ENCODE data around the gene VWA7.
"Not testable (repeated sequence)": the region's sequence is repeated elsewhere in the genome, so short reads cannot be mapped to it uniquely, and the experiment has no call there.

Gene VWA7

DNA sequence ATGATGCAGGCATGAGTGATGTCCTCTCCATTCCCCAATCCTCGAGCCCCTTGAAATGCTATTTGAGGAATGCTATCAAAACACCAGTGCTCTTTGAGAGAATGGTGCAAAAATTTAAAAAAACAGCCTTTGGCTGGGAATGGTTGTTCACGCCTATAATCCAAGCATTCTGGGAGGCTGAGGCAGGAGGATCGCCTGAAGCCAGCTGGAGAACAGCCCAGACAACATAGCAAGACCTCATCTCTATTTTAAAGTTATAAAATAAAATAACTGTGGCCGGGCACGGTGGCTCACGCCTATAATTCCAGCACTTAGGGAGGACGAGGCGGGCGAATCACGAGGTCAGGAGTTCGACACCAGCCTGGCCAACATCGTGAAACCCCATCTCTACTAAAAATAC is 22.7 kb upstream of the VWA7 start:
- no peak for DNase-seq

DNA sequence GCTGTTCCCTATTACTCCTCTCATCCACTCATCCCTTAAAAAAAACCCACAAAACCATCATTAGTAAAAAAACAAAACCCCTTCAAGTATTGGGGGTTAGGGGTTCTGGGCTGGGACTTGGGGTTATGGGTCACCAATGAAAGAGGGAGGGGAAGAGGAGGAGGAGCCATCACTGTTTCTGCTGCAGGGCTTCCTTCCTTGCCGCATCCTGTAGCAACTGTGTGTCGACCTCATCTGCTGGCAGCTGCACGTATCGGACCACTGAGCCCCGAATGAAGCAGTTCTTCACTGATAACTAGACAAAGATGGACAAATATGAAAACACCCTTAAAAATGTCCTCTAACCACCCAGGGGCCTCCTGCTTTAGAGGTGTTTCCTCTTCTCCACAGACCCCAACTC is 20.5 kb upstream of the VWA7 start:
- DNase-seq = no peak

DNA sequence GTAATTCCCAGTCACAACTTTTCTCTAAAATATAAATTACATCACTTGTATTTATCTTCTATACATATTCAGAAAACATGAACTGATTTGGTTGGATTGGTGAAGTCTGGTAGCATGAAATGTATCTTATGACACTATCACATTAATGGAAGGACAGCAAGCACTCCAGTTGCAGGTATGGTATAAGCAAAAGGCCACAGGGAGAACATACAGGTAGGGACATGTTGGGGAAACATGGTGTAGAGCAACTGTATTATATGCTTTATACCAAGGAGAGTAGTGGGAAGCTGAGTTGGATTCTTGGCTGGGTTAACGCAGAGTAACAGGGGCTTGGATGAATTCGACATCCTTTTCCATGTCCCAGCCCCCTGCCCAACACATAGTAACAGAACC is 19.9 kb upstream of the VWA7 start:
- no peak for DNase-seq

- peak; percentile 83 for DNase-seq
These were observed 18.6 kb upstream of the VWA7 start, which contains the start of gene VARS1 for GRCh38 chr6:31795616-31796298. Gene VARS1 (minus strand): TSS chr6:31795752. CDS start chr6:31795217, 535 bp downstream.

GRCh38 chr6:31794866-31795615 is 17.9 kb upstream of the VWA7 start:
- DNase-seq = no peak

DNA sequence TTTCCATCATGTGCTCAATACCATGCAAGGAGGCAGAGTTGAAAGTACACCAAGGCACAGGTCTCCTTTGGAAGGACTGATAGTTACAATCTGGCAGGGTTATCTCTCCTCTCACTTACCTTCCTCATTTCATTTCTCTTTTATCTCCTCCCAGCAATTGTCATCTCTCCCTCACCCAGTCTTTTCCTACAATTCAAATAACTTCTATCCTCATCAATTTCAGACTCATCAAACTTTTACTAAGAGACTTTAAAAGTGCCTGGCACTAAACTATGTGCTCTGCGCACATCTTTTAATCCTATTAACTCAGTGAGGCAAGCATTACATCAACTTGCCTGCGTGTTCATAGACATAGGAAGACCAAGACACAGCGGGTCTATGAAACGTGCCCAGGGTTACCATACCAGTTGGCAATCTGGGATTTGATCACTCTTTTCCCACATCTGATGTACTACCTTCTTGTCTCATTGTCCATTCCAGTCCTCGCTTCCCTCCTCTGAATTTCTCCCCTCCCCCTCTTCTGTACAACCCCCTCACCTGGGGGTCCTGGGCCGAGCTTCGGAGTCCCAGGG is 17.3 kb upstream of the VWA7 start:
- DNase-seq = no peak

- not testable (repeated sequence) for DNase-seq
These were observed 16.8 kb upstream of the VWA7 start for GRCh38 chr6:31793927-31794245.

- no peak for DNase-seq
These were observed 15.6 kb upstream of the VWA7 start for GRCh38 chr6:31792761-31793171.

DNA sequence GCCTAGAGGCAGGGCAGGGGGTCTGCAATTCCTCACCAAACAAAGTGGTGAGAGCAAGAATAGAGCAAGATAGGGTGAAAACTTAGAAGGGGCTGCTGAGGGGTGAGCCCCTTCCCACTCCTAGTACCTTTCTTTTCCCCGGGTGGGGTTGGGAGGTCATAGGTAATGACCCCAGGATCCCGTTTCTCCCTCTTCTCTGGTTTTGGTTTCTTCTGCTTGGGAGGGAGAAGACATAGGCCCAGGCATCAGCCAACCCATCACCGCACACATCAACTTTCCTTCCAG is 14.9 kb upstream of the VWA7 start:
- DNase-seq = no peak

GRCh38 chr6:31791324-31792089 is 14.4 kb upstream of the VWA7 start:
- peak; percentile 44 for DNase-seq

- DNase-seq = no peak
These were observed 8.3 kb upstream of the VWA7 start for GRCh38 chr6:31785475-31785874.

GRCh38 chr6:31784098-31784925 is 7.2 kb upstream of the VWA7 start:
- DNase-seq = no peak

DNA sequence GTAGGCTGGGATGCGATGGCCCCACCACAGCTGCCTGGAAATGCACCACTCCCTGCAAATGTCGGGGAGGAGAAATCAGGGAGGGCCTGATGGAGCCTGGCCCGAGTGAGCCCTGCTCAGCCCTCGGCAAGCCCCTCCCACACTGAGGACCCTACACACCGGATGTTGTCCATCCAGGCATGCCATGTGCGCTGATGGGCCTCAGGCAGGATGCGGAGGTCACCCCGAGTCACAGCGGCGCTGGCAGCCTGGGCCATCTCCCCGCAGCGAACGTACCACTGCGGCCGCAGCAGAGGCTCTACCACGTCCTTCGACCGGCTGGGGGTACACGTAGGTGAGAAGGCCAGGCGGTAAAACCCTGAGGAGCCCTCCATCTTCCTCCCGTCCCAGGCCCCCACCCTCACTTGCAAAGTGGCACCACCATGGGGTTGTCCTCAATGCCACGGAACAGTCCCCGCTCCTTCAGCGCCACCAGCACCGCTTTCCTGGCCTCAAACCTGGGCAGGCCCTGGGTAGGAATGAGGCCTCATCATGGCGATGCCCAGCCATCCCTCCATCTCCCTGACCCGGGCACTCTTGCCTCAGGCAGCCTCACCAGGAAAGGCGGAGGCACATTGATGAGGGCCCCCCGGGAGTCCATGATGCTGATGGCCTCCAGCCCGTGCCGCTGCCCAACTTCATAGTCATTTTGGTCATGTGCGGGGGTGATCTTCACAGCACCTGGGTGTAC is 5.2 kb upstream of the VWA7 start:
- DNase-seq = no peak

- DNase-seq = no peak
These were observed 4.4 kb upstream of the VWA7 start for GRCh38 chr6:31781244-31782125.

DNA sequence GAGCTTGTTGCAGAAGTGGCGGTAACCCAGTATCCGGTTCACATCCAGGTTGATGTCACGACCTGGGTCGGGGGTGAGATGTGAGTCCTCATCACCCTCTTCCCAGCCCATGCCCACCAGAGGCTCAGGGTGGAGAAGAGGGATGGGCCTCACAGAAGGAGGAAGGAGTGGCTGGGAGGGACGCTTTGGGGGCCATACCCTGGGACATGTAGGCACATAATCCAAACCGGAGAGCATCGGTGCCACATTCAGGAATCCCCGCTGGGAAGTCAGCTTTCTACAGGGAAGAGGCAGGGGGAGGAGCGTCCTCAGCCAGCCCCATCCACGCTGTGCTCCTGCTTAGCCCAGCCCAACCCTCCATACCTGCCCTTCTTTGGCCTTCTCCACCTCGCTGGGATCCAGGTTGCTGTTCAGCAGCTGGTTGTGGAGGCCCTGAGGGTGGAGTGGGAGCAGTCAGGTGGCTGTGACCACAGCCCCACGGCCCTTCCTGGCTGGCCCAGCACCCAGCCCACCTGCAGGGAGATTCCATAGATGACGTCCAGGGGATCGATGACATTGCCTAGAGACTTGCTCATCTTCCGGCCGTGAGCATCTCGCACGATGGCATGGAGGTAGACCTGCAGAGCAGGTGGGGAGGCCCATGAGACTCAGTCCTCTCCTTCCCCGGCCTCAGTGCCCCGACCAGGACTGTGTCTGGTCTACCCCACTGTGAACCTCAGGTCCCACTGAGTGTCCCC is 3.5 kb upstream of the VWA7 start:
- no peak for DNase-seq

DNA sequence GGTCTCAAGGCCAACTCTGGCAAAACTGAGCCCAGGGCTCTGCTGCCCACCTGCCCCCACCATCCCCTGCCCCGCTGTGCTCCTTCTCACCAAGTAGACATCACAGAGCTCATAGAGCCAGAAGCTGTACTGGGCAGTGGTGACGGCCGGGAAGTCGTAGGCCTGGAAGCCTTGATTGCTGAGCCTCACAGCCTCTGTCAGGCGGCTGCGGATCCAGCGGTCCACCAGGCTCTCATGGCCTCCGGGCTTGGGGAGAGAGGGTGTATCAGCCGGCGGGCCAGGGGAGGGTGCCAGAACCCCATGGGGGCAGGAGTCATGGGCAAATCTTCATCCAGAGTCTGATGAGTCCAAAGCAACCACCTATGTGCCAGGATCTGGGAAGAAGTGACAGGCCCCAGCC is 2.8 kb upstream of the VWA7 start:
- DNase-seq = no peak

GRCh38 chr6:31778999-31779885 is 2.1 kb upstream of the VWA7 start:
- DNase-seq = no peak

- no peak for DNase-seq
These were observed 1.1 kb upstream of the VWA7 start for GRCh38 chr6:31778193-31778592.

DNA sequence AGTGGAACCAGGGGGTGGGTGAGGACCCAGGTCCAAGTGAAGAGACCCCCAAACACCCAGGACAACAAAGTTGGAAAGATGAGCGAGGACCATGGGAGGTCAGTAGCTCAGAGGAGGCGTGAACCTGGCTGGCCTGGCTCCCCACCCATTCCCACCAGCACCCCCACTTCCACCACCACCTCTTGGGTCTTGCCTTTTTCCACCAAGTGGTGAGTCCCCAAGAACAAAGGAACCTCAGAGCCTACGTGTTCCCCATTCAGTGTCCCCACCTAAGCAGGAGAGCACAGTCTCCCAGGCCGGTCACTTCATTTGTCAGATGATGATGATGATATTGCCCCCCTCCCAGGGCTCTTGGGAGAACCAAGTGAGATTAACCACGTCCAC is 531 bp upstream of the VWA7 start:
- no peak for DNase-seq
